ENCODE data around the gene S100A5. TPM values are rescaled to one million over a fixed set of nuclear protein-coding genes. Genes with fewer than 3 reads are reported as not detected.

S100A5 gene
- total and polyA plus RNA-seq, 10 of the 15 experiments (the other 5 are each of a cell fraction or from before 2014, with no cell fraction given), result 0.47 to 0.75 (median 0.56) TPM; not detected in 6

- TF ChIP-seq TCF7 (IDR thresholded peaks at IDR 0.05; ENCODE audit: borderline replicate concordance), result no peak
- TF ChIP-seq ZBTB33 (IDR thresholded peaks at IDR 0.05), result no peak
- TF ChIP-seq KAT2A (conservative IDR thresholded peaks at IDR 0.05; ENCODE audit: control insufficient read depth, low read depth, low read length), result no peak
- no peak for TF ChIP-seq NR2C1 (IDR thresholded peaks at IDR 0.05)
- no peak for TF ChIP-seq SP1 (IDR thresholded peaks at IDR 0.05; ENCODE audit: low read depth, low read length)
- no peak for TF ChIP-seq BCLAF1 (IDR thresholded peaks at IDR 0.05)
- TF ChIP-seq MTA2 (IDR thresholded peaks at IDR 0.05; ENCODE audit: low read depth), result no peak
- TF ChIP-seq CREM (IDR thresholded peaks at IDR 0.05; ENCODE audit: low read depth), result no peak
- TF ChIP-seq PKNOX1 (IDR thresholded peaks at IDR 0.05), result no peak
- TF ChIP-seq EZH2 (IDR thresholded peaks at IDR 0.05; ENCODE audit: borderline replicate concordance, control insufficient read depth, low read depth, low read length), result no peak
- TF ChIP-seq ATF7 (IDR thresholded peaks at IDR 0.05; ENCODE audit: low read depth), result no peak
- no peak for TF ChIP-seq NKRF (conservative IDR thresholded peaks at IDR 0.05)
- no peak for TF ChIP-seq TCF3 (IDR thresholded peaks at IDR 0.05; ENCODE audit: borderline replicate concordance, insufficient read depth, low read depth, low read length)
- TF ChIP-seq CBX3 (IDR thresholded peaks at IDR 0.05; ENCODE audit: borderline replicate concordance, low read depth), result no peak
- no peak for TF ChIP-seq PAX5 (IDR thresholded peaks at IDR 0.05; ENCODE audit: borderline replicate concordance, low read depth, low read length)
- peak; percentile 14 to 24; a peak in 1 of 4 replicates for TF ChIP-seq IKZF2 (IDR thresholded peaks at IDR 0.05)
- no peak; the same call in 1 of the 2 replicates for TF ChIP-seq RUNX3 (IDR thresholded peaks at IDR 0.05; ENCODE audit: low read length)
- no peak for TF ChIP-seq DPF2 (IDR thresholded peaks at IDR 0.05)
- peak; percentile 77 for TF ChIP-seq SMC3 (IDR thresholded peaks at IDR 0.05; ENCODE audit: borderline replicate concordance, low read length)
- no peak for TF ChIP-seq PAX8 (IDR thresholded peaks at IDR 0.05)
- TF ChIP-seq NR2F1 (conservative IDR thresholded peaks at IDR 0.05), result no peak
- TF ChIP-seq NFYB (IDR thresholded peaks at IDR 0.05; ENCODE audit: insufficient read depth, low read depth, low read length), result no peak
- no peak for TF ChIP-seq ZNF207 (IDR thresholded peaks at IDR 0.05; ENCODE audit: borderline replicate concordance)
- TF ChIP-seq JUNB (IDR thresholded peaks at IDR 0.05), result no peak
- TF ChIP-seq BHLHE40 (IDR thresholded peaks at IDR 0.05; ENCODE audit: borderline replicate concordance in 1 of 2, low read depth in 2 of 2, low read length in 1 of 2), result 0 out of 4 replicates have a peak, but pooled peaks of 1 of the 2 experiments have one; percentile 6
Observed at GRCh38 chr1:153572569-153573015, 31.9 kb upstream of the S100A5 start (continued).

All from GM12878 (cell line).